ENCODE results near the gene TBRG4.

TBRG4 gene

DNA sequence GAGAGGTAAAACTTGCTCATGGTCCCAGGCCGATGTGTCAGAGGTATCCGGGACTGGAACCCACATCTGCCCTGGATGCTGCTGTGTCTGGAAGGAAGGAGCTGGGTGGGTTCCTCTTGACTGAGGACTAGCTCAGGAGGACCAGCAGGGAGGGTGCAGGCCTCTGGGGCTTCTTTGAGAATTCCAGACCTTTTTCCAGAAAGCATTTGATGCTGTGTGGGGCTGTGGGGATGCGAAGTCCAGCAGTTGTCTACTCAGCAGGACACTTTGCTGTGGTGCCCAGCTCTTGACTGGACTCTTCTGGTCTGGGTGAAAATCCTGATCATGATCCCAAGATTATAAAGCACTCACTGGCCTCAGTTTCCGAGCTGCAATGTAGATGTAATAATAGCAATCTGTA is 47.8 kb upstream of the TBRG4 start:
- no peak overlapping the region for H3K4me2 ChIP-seq (ENCODE audit: low read length)

GRCh38 chr7:45158471-45158870 is 47.0 kb upstream of the TBRG4 start:
- no peaks in the 10 kb centered on the region for H3F3A ChIP-seq (ENCODE audit: control insufficient read depth, insufficient read depth)
- TF ChIP-seq CTCF (IDR thresholded peaks at IDR 0.05; ENCODE audit: low read depth, low read length, poor library complexity, severe bottlenecking) (no peak), EZH2phosphoT487 (IDR thresholded peaks at IDR 0.05; ENCODE audit: borderline replicate concordance, low read length) (no peak)
- no peaks in the 10 kb centered on the region for H3K36me3 ChIP-seq (ENCODE audit: control insufficient read depth, low read length)
- H3K4me1 ChIP-seq (ENCODE audit: control insufficient read depth, low read length) = peaks cover 5% of the 10 kb centered on the region
- H3K9me3 ChIP-seq (ENCODE audit: control insufficient read depth, insufficient read depth, low read length) = no peaks in the 10 kb centered on the region
- no peak overlapping the region for H3K4me3 ChIP-seq (ENCODE audit: low read length)
- no peak overlapping the region for H3K4me2 ChIP-seq (ENCODE audit: low read length)
- no peaks in the 10 kb centered on the region for H3K79me2 ChIP-seq (ENCODE audit: control insufficient read depth, low read length)
- no peaks in the 10 kb centered on the region for H3K9me2 ChIP-seq (replicated peaks; ENCODE audit: control insufficient read depth, low read length)
- H3K27me3 ChIP-seq (ENCODE audit: control insufficient read depth, low read length) = peaks cover 23% of the 10 kb centered on the region
- H3K27ac ChIP-seq (ENCODE audit: low read depth, low read length) = no peak overlapping the region
- H4K20me1 ChIP-seq (ENCODE audit: control insufficient read depth, insufficient read depth, low read depth, low read length) = no peaks in the 10 kb centered on the region

More for the DNA sequence above, 47.8 kb upstream of the TBRG4 start:
- H3K9me2 ChIP-seq (replicated peaks; ENCODE audit: control insufficient read depth, low read length) = no peaks in the 10 kb centered on the region
- TF ChIP-seq EZH2phosphoT487 (IDR thresholded peaks at IDR 0.05; ENCODE audit: borderline replicate concordance, low read length) (no peak), CTCF (IDR thresholded peaks at IDR 0.05; ENCODE audit: low read depth, low read length, poor library complexity, severe bottlenecking) (no peak)
- peaks cover 2% of the 10 kb centered on the region for H3K4me1 ChIP-seq (ENCODE audit: control insufficient read depth, low read length)
- H3F3A ChIP-seq (ENCODE audit: control insufficient read depth, insufficient read depth) = no peaks in the 10 kb centered on the region
- H3K79me2 ChIP-seq (ENCODE audit: control insufficient read depth, low read length) = no peaks in the 10 kb centered on the region
- H3K9me3 ChIP-seq (ENCODE audit: control insufficient read depth, insufficient read depth, low read length) = no peaks in the 10 kb centered on the region
- H3K4me3 ChIP-seq (ENCODE audit: low read length) = no peak overlapping the region
- no peak overlapping the region for H3K27ac ChIP-seq (ENCODE audit: low read depth, low read length)
- peaks cover 23% of the 10 kb centered on the region for H3K27me3 ChIP-seq (ENCODE audit: control insufficient read depth, low read length)
- no peaks in the 10 kb centered on the region for H4K20me1 ChIP-seq (ENCODE audit: control insufficient read depth, insufficient read depth, low read depth, low read length)
- H3K36me3 ChIP-seq (ENCODE audit: control insufficient read depth, low read length) = no peaks in the 10 kb centered on the region

DNA sequence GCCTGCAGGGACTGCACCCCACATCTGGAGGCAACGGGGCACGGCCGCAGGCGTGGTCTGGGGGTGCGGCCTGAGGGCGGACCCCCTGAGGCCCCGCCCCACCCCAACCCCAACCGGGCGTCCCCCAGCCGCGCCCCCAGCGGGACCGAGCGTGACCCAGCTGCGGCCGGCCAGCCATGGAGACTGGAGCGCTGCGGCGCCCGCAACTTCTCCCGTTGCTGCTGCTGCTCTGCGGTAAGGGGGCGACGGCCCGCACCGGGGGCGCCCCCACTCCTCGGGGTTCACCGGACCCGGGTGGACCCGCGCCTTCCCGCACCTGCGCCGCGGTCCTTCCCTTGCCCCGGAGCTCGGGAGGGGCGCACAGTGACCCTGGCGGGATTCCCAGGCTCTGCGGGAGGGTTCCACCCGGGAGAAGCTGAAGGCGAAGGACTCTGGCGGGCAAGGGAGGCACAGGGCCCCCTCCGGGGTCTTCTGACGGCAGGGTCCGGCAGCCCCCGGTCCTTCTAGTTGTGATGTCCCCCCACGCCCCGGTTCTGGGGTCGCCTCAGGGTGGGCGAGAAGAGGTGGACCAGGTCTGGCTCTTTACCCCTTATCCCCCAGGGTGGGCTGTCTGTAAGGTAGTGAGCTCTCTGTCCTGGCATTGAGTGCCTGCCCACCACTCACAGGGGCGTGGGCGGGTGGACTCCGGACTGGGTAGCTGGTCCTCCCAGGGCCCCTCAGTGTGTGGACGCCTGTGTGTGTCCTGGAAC is 46.3 kb upstream of the TBRG4 start, which contains the start of gene RAMP3:
TSS of gene RAMP3 (plus strand) at position 139 of the 749 bp plus-strand sequence. CDS start at position 177, 38 bp downstream.
- no peaks in the 10 kb centered on the region for H3K79me2 ChIP-seq (ENCODE audit: control insufficient read depth, low read length)
- H3K4me3 ChIP-seq (ENCODE audit: low read length) = no peak within 1 kb of the TSS
- H4K20me1 ChIP-seq (ENCODE audit: control insufficient read depth, insufficient read depth, low read depth, low read length) = no peaks in the 10 kb centered on the region
- no peak within 1 kb of the TSS for H3K4me2 ChIP-seq (ENCODE audit: low read length)
- H3K36me3 ChIP-seq (ENCODE audit: control insufficient read depth, low read length) = no peaks in the 10 kb centered on the region
- no peak within 1 kb of the TSS for H3K27ac ChIP-seq (ENCODE audit: low read depth, low read length)
- H3K9me3 ChIP-seq (ENCODE audit: control insufficient read depth, insufficient read depth, low read length) = no peaks in the 10 kb centered on the region
- TF ChIP-seq EZH2phosphoT487 (IDR thresholded peaks at IDR 0.05; ENCODE audit: borderline replicate concordance, low read length) (no peak), CTCF (IDR thresholded peaks at IDR 0.05; ENCODE audit: low read depth, low read length, poor library complexity, severe bottlenecking) (no peak)
- H3F3A ChIP-seq (ENCODE audit: control insufficient read depth, insufficient read depth) = no peaks in the 10 kb centered on the region
- H3K4me1 ChIP-seq (ENCODE audit: control insufficient read depth, low read length) = peaks cover 9% of the 10 kb centered on the region
- H3K9me2 ChIP-seq (replicated peaks; ENCODE audit: control insufficient read depth, low read length) = no peaks in the 10 kb centered on the region
- H3K27me3 ChIP-seq (ENCODE audit: control insufficient read depth, low read length) = peaks cover 23% of the 10 kb centered on the region
